Loucy (cell line): Measurements from ENCODE around the gene DENND11.

Source experiments
- EZH2phosphoT487 ChIP-seq: fragments of 200-600 bp; IDR thresholded peaks from 2 replicates; pipeline ENCODE4 v1.6.1; 2018; ENCODE audit warnings: antibody characterized with exemption, mild to moderate bottlenecking, moderate library complexity, borderline replicate concordance
- TF ChIP-seq, protein P1 (sequence below): fragments of 200-600 bp; sonication (generic); conservative IDR thresholded peaks from 2 replicates; pipeline ENCODE4 v1.5.1; 2014; ENCODE audit warnings: mild to moderate bottlenecking, antibody characterized with exemption, low read length

DNA sequence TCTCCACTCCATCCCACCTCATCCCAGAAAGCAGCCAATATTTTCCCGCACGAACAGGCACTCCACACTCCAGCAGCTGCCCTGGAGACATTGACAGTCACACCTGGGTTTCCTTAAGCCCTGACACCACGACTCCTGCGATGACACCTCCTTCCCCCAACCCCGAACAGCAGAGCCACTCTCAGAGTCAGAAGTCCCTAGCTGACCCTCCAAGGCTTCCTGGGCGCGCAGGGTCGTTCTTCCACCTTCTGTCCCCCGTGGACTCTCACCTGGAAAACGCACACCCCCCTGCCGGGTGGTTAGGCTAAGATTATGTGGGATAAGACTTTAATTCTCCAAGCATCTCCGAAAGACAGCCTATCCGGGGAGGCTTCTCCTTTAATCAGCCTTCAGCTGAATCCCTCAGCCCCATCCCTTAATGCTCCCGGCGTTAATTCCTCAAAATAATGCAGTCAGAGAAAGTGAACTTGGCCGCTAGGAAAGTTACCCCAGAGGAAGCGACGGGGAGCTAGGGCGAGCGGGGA is 1.1 kb downstream of the DENND11 start:
- TF ChIP-seq, protein P1, sequence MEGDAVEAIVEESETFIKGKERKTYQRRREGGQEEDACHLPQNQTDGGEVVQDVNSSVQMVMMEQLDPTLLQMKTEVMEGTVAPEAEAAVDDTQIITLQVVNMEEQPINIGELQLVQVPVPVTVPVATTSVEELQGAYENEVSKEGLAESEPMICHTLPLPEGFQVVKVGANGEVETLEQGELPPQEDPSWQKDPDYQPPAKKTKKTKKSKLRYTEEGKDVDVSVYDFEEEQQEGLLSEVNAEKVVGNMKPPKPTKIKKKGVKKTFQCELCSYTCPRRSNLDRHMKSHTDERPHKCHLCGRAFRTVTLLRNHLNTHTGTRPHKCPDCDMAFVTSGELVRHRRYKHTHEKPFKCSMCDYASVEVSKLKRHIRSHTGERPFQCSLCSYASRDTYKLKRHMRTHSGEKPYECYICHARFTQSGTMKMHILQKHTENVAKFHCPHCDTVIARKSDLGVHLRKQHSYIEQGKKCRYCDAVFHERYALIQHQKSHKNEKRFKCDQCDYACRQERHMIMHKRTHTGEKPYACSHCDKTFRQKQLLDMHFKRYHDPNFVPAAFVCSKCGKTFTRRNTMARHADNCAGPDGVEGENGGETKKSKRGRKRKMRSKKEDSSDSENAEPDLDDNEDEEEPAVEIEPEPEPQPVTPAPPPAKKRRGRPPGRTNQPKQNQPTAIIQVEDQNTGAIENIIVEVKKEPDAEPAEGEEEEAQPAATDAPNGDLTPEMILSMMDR = no peak
- no peak for TF ChIP-seq EZH2phosphoT487
